Body of pancreas (tissue), 4 donors: ENCODE results near the gene LCA5L. TPM values are rescaled to one million over a fixed set of nuclear protein-coding genes. Genes with fewer than 3 reads are reported as not detected.

ENCODE experiments used
- ATAC-seq: fragments of 150-250 bp; one replicate; pipeline ENCODE4 v1.9.1; 2016
- DNase-seq, 4 donors: peaks; one replicate each; pipeline ENCODE4 v3.0.0-alpha.2; 2019
- H3K27ac ChIP-seq, 4 donors: fragments of 200-600 bp; sonication (generic); 1 replicate in 3 of 4; 2 replicates in 1 of 4; pipeline versions ENCODE4 v1.5.1 to v1.6.1; 2016 to 2019; ENCODE audit warnings: mild to moderate bottlenecking in 1 of 4, mixed read lengths in 1 of 4, moderate library complexity in 1 of 4
- H3K27me3 ChIP-seq, 2 donors: fragments of 200-600 bp; sonication (generic); one replicate each; pipeline ENCODE4 v1.6.0; 2016; ENCODE audit warnings: mild to moderate bottlenecking in 1 of 2
- H3K36me3 ChIP-seq, 2 donors: fragments of 200-600 bp; sonication (generic); replicated peaks in 1 of 2; 2 replicates each; pipeline ENCODE4 v1.5.1; 2016; ENCODE audit warnings: low read depth in 2 of 2; ENCODE audit not compliant: insufficient read depth in 1 of 2
- H3K4me1 ChIP-seq: fragments of 200-600 bp; sonication (generic); one replicate; pipeline ENCODE4 v1.6.0; 2016
- H3K4me3 ChIP-seq, 2 donors: fragments of 200-600 bp; sonication (generic); 1 replicate in 1 of 2; 2 replicates in 1 of 2; pipeline ENCODE4 v1.5.1; 2016 to 2019
- H3K9me3 ChIP-seq, 3 donors: fragments of 200-600 bp; sonication (generic); 1 replicate in 2 of 3; 2 replicates in 1 of 3; pipeline ENCODE4 v1.5.1; 2016
- POLR2A ChIP-seq, 3 donors: fragments of 450-650 bp; IDR thresholded peaks; one replicate each; pipeline ENCODE4 v1.6.1; 2016; ENCODE audit warnings: antibody characterized with exemption in 3 of 3, mild to moderate bottlenecking in 2 of 3
- WGBS, 2 donors: methylation state at CpG; one replicate each; pipeline ENCODE4 v1.1.5; 2017; 5-methylcytosine and 5-hydroxymethylcytosine counted together
- intact Hi-C: fragments of 100-400 bp; cut with DNase I; formaldehyde crosslinking; loops from one replicate; pipeline ENCODE4 v1.15.1; 2023
- total RNA-seq, 2 donors: library from RNA; depleted of rRNA; stranded (reverse); fragments of >200 nt; gene quantifications; one replicate each; pipeline ENCODE4 v1.1.0, GENCODE V29; 2016
- TF ChIP-seq, protein P1 (sequence below), 7 experiments: fragments of 450-650 bp in 4 of 7; fragments of 200-600 bp in 3 of 7; sonication (generic) in 3 of 7; IDR thresholded peaks; one replicate each; pipeline ENCODE4 v1.5.1; 2016 to 2019; ENCODE audit warnings: antibody characterized with exemption in 7 of 7

LCA5L gene
- total RNA-seq, 2 donors from 2014 or later: 0.78 to 1.3 TPM

DNA sequence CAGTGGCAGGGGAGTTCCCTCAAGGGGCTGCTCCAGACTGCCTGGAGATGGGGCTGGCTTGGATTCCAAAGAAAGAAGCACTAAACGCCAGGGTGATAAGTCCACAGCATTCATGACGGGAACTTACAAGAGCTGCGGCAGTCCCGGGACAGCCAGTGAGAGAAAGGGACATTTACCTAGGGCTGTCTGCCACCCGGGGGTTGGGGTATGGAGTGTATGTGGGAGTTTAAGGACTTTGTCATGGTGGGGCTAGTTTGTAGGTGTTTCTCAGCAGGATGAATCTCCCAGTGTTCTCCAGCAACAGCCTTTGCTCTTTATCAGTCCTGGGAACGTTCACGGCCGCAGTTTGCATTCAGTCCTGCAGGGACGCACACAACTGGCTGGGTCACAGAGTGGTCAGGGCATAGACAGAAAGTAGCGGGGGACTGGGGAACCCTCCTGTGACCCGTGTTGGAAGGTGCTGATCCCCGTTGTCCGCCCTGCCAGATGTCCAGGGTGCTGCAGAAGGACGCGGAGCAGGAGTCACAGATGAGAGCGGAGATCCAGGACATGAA is 55.3 kb downstream of the LCA5L start:
- 77 to 78% methylated on average over 16 of the region's 16 CpGs for WGBS, 2 donors
- Histone ChIP-seq H3K36me3 (peaks cover 0 to 17% of the 10 kb centered on the region in 2 donors), H3K27me3 (no peaks in the 10 kb centered on the region), H3K9me3 (no peaks in the 10 kb centered on the region), H3K4me1 (peaks cover 31% of the 10 kb centered on the region), H3K4me3 (no peak overlapping the region), H3K27ac (no peak overlapping the region)
- DNase-seq (no peak), ATAC-seq (no peak)
- TF ChIP-seq, protein P1, sequence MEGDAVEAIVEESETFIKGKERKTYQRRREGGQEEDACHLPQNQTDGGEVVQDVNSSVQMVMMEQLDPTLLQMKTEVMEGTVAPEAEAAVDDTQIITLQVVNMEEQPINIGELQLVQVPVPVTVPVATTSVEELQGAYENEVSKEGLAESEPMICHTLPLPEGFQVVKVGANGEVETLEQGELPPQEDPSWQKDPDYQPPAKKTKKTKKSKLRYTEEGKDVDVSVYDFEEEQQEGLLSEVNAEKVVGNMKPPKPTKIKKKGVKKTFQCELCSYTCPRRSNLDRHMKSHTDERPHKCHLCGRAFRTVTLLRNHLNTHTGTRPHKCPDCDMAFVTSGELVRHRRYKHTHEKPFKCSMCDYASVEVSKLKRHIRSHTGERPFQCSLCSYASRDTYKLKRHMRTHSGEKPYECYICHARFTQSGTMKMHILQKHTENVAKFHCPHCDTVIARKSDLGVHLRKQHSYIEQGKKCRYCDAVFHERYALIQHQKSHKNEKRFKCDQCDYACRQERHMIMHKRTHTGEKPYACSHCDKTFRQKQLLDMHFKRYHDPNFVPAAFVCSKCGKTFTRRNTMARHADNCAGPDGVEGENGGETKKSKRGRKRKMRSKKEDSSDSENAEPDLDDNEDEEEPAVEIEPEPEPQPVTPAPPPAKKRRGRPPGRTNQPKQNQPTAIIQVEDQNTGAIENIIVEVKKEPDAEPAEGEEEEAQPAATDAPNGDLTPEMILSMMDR (IDR thresholded peaks at IDR 0.05): no peak
- no peak for TF ChIP-seq POLR2A (IDR thresholded peaks at IDR 0.05)
- intact Hi-C loops: loop anchor here (5.0 kb wide), 1 partner anchor 78 kb away; the partner anchor contains the start of gene BRWD1

DNA sequence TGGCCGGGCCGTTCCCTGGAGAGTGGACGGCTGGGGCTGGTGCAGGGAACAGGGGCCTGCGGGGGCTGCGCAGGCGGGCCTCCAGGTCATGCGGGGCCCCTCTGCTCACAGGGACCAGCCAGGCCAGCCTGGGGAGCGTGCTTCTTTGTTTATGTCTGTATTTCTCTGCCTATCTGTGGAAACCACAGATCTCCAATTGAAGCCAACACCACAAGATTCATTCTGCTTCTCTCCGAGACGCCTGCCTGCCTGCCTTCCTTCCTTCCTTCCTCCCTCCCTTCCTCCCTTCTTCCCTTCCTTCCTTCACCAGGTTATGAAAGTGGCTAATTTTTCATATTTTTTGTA is 56.8 kb downstream of the LCA5L start:
- no peak for ATAC-seq
- H3K4me3 ChIP-seq: no peak overlapping the region
- no peak for TF ChIP-seq POLR2A (IDR thresholded peaks at IDR 0.05)
- TF ChIP-seq, protein P1 (IDR thresholded peaks at IDR 0.05): no peak
- intact Hi-C loops: no loop called here
- no peaks in the 10 kb centered on the region for H3K9me3 ChIP-seq
- H3K27ac ChIP-seq: peak overlapping the region in 1 of 4 donors; percentile 77
- DNase-seq: no peak
- H3K27me3 ChIP-seq: no peaks in the 10 kb centered on the region
- H3K36me3 ChIP-seq: peaks cover 0 to 10% of the 10 kb centered on the region in 2 donors
- peaks cover 43% of the 10 kb centered on the region for H3K4me1 ChIP-seq
- WGBS, 2 donors: 1 to 2% methylated on average over 8 to 10 of the region's 10 CpGs

DNA sequence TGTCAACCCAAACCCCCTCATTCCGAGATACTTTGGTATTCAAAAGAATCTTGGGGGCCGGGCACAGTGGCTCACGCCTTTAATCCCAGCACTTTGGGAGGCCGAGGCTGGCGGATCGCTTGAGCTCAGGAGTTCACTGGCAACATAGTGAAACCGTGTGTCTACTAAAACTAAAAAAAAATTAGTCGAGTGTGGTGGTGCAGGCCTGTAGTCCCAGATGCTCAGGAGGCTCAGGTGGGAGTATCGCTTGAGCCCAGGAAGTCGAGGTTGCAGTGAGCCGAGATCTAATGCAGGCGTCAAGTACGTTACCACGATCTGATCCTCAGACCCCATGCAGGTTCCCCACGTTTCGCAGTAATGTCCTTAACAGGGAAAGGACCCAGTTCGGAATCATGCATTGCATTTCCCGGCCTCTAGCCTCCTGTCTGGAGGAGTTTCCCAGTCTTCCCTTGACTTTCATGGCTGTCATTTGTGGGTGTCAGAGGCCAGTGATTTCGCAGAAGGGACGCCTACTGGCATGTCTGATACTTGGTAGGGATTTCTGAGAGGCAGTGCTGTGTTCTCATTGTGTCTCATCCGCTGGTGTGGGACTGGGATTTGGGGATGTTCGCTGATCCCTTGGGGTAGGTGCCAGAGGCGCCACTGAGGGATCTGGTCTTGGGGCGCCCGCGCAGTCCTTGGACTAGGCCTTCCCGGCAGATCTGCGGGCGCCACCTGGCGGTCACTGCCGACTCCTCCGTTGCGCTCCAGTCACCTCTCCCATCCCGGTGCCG is 57.4 kb downstream of the LCA5L start:
- peak; percentile 88 to 92 (median 91) for DNase-seq
- peak overlapping the region in 1 of 2 donors; percentile 7 for H3K4me3 ChIP-seq
- peaks cover 43% of the 10 kb centered on the region for H3K4me1 ChIP-seq
- H3K27me3 ChIP-seq: no peaks in the 10 kb centered on the region
- peak overlapping the region; percentile 2 to 82 (median 70) for H3K27ac ChIP-seq
- peaks cover 0 to 10% of the 10 kb centered on the region in 2 donors for H3K36me3 ChIP-seq
- TF ChIP-seq POLR2A (IDR thresholded peaks at IDR 0.05): peak in 1 of 3 donors; percentile 7
- TF ChIP-seq, protein P1 (IDR thresholded peaks at IDR 0.05): peak; percentile 80 to 94 (median 90)
- intact Hi-C loops: no loop called here
- H3K9me3 ChIP-seq: no peaks in the 10 kb centered on the region
- 20 to 35% methylated on average over 14 to 35 of the region's 35 CpGs for WGBS, 2 donors
- ATAC-seq: peak; percentile 57

DNA sequence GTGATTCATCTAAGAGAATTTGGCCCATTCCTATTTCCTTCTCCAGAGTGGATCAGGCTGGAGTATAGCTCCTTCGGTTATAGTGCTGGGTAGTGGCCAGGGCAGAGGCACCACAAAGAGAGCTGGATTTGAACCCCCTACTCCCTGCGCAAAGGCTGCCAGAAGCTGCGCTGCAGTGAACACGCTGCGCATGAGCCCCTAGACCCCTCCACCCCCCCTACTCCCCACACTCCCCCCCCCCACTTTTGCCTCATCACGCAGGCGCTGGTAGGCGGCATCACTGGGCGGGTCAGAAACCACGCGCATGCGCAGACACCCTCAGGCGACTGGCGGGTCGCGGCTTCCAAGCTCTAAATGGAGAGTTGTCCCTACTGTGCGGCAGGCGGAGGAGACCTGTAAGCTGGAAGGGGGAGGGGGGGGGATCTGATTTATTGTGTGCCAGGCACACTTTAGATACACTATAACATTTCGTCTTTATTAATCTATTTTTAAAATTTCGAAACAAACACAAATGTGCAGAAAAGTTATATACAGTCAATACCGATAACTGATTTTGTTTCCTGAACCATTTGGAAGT is 58.0 kb downstream of the LCA5L start:
- Histone ChIP-seq H3K9me3 (no peaks in the 10 kb centered on the region), H3K36me3 (peaks cover 0 to 8% of the 10 kb centered on the region in 2 donors), H3K4me1 (peaks cover 43% of the 10 kb centered on the region), H3K27me3 (no peaks in the 10 kb centered on the region), H3K27ac (peak overlapping the region; percentile 55 to 82 (median 70)), H3K4me3 (peak overlapping the region in 1 of 2 donors; percentile 7)
- ATAC-seq: peak; percentile 49
- 17 to 19% methylated on average over 16 to 21 of the region's 21 CpGs for whole genome bisulfite sequencing, 2 donors
- peak; percentile 89 to 93 (median 90) for DNase-seq
- intact Hi-C loops: no loop called here
- peak in 1 of 3 donors; percentile 10 for TF ChIP-seq POLR2A (IDR thresholded peaks at IDR 0.05)
- TF ChIP-seq, protein P1 (IDR thresholded peaks at IDR 0.05): no peak
